Transverse colon (tissue), 4 donors: ENCODE data around the gene ATG7.

ENCODE experiments used
- CTCF ChIP-seq, 5 experiments: fragments of 200-600 bp in 3 of 5; fragments of 450-650 bp in 2 of 5; sonication (generic) in 3 of 5; IDR thresholded peaks; 1 replicate in 2 of 5; 2 replicates in 3 of 5; pipeline ENCODE4 v1.5.1; 2016 to 2017; ENCODE audit warnings: antibody characterized with exemption in 5 of 5, inconsistent platforms in 3 of 5, mild to moderate bottlenecking in 2 of 5, moderate library complexity in 1 of 5
- POLR2A ChIP-seq: fragments of 450-650 bp; IDR thresholded peaks from one replicate; pipeline ENCODE4 v1.6.1; 2016; ENCODE audit warnings: antibody characterized with exemption, mild to moderate bottlenecking, moderate library complexity
- POLR2AphosphoS5 ChIP-seq, 3 donors: sonication (generic); formaldehyde crosslinking; IDR thresholded peaks; one replicate each; pipeline ENCODE4 v1.6.1; 2016; ENCODE audit warnings: antibody characterized with exemption in 3 of 3

DNA sequence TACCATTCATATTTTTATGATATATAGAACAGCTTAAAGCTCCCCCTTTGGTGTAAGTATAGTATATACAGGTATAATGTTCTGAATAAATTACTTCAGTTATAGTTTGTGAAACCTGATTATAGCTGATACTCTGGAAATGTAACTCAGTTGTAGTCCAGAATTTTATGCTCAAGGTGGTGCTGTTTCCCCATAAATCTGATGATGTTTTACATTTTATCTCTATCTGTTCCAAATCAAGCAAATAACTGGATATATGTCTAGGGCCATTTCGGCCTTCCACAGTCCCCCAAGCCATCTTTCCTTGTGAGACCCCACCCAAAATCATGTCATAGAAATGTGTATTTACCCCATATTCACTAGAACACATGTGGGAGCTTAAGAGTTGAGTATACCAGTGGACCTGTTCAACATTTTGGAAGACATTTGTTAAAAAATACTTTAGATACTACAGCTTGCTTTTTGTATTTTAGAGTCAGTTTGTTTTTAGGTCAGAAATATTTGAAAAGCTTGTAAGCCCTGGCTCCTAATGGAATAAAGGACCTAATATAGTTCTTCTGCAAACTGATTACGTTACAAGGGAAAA lies 107.1 kb downstream of the ATG7 start:
- TF ChIP-seq CTCF (IDR thresholded peaks at IDR 0.05) (peak; percentile 55 to 69 (median 58)), POLR2AphosphoS5 (IDR thresholded peaks at IDR 0.05) (no peak), POLR2A (no peak)
